CD4-positive, alpha-beta T cell (primary cell): ENCODE results near the gene CCDC33. TPM values are rescaled to one million over a fixed set of nuclear protein-coding genes. Genes with fewer than 3 reads are reported as not detected.
A peak's percentile ranks its signal among the peaks of the same experiment; 100 is the strongest.

ENCODE experiments used
- ATAC-seq: fragments of 200-7000 bp; cut with Tn5 transposase; one replicate; pipeline ENCODE4 v1.10.0; 2022; ENCODE audit warnings: mild to moderate bottlenecking; ENCODE audit not compliant: poor library complexity
- CTCF ChIA-PET: fragments of 350-600 bp; sonication (Branson Sonifier 250); formaldehyde crosslinking; loops from one replicate; lab custom pipeline; 2021; ENCODE audit warnings: antibody characterized with exemption, inconsistent platforms; lab: Charles Lee
- POLR2A ChIA-PET: fragments of 350-600 bp; sonication (Branson Sonifier 250); formaldehyde crosslinking; loops from one replicate; lab custom pipeline; 2021; ENCODE audit warnings: antibody characterized with exemption, inconsistent platforms; lab: Charles Lee
- DNase-seq, 14 experiments: peaks; one replicate each; pipeline ENCODE4 v3.0.0-alpha.2; 2013 to 2020; ENCODE audit warnings: mixed read lengths in 2 of 14
- H3K27ac ChIP-seq, 2 donors: one replicate each; pipeline versions ENCODE4 v1.5.1 to v1.7.0; 2013; ENCODE audit warnings: low read length in 2 of 2, low read depth in 1 of 2, mild to moderate bottlenecking in 1 of 2
- H3K27me3 ChIP-seq, 2 experiments: 1 replicate in 1 of 2; 2 replicates in 1 of 2; pipeline versions ENCODE4 v1.6.1 to v1.7.0; 2013; ENCODE audit warnings: low read length in 2 of 2, control low read depth in 1 of 2, mild to moderate bottlenecking in 1 of 2, moderate library complexity in 1 of 2; ENCODE audit not compliant: insufficient read depth in 2 of 2, control insufficient read depth in 1 of 2
- H3K36me3 ChIP-seq: one replicate; pipeline ENCODE4 v1.6.1; 2013; ENCODE audit warnings: low read length, control low read depth; ENCODE audit not compliant: insufficient read depth
- H3K4me1 ChIP-seq: one replicate; pipeline ENCODE4 v1.6.1; 2013; ENCODE audit warnings: low read length, control low read depth; ENCODE audit not compliant: insufficient read depth
- H3K4me3 ChIP-seq: one replicate; pipeline ENCODE4 v1.5.1; 2013; ENCODE audit warnings: mild to moderate bottlenecking, low read length, moderate library complexity
- H3K9me3 ChIP-seq, 2 experiments: 1 replicate in 1 of 2; 2 replicates in 1 of 2; pipeline versions ENCODE4 v1.6.1 to v1.7.0; 2013; ENCODE audit warnings: low read length in 2 of 2, mild to moderate bottlenecking in 2 of 2, control low read depth in 1 of 2, moderate library complexity in 1 of 2; ENCODE audit not compliant: control insufficient read depth in 1 of 2, insufficient read depth in 1 of 2
- H3K27ac Mint-ChIP-seq: one replicate; pipeline ENCODE4 v1.8.0; 2020; ENCODE audit warnings: mixed read lengths
- H3K27me3 Mint-ChIP-seq: one replicate; pipeline ENCODE4 v1.8.0; 2021; ENCODE audit warnings: mixed read lengths
- H3K36me3 Mint-ChIP-seq: one replicate; pipeline ENCODE4 v1.8.0; 2021; ENCODE audit warnings: low read depth, mixed read lengths
- H3K4me1 Mint-ChIP-seq: one replicate; pipeline ENCODE4 v1.8.0; 2021; ENCODE audit warnings: low read depth, mixed read lengths
- H3K4me3 Mint-ChIP-seq: one replicate; pipeline ENCODE4 v1.8.0; 2020; ENCODE audit warnings: mild to moderate bottlenecking, mixed read lengths
- H3K9me3 Mint-ChIP-seq: one replicate; pipeline ENCODE4 v1.8.0; 2020; ENCODE audit warnings: mixed read lengths
- intact Hi-C, 2 experiments: fragments of 100-400 bp; cut with DNase I in 1 of 2; cut with micrococcal nuclease in 1 of 2; formaldehyde crosslinking; loops; one replicate each; pipeline versions ENCODE4 v1.15.1 to v1.9.0; 2023 to 2025; cut with DNase I, micrococcal nuclease
- total RNA-seq, 174 experiments: library from RNA in 2 of 174; stranded (reverse) in 2 of 174; gene quantifications; one replicate each; pipeline ENCODE4 v1.2.3 and lab custom pipeline; 2021 to 2026
- TF ChIP-seq, protein P1 (sequence below): fragments of 200-600 bp; IDR thresholded peaks from one replicate; pipeline ENCODE4 v1.8.0; 2022; ENCODE audit warnings: antibody characterized with exemption, mild to moderate bottlenecking

The CCDC33 gene
- total RNA-seq, 2 experiments from 2014 or later = not detected

DNA sequence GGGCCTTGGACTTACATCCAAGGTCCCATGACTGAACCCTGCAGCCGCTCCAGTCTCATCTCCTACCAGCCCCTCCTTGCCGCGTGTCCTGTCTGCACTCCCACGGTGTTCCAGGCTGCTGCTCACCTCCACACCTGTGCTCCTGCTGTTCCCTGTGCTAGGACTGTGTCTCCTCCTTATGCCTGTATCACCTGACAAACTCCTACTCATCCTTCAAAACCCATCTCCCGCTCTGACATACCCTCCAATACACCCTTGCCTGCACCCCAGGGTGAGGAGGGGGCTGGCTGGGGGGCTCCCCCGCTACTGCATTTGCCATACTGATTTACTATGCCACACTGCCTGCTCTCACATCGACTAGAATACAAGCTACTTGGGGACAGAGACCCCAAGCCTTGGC lies 77.8 kb downstream of the CCDC33 start:
- TF ChIP-seq, protein P1, sequence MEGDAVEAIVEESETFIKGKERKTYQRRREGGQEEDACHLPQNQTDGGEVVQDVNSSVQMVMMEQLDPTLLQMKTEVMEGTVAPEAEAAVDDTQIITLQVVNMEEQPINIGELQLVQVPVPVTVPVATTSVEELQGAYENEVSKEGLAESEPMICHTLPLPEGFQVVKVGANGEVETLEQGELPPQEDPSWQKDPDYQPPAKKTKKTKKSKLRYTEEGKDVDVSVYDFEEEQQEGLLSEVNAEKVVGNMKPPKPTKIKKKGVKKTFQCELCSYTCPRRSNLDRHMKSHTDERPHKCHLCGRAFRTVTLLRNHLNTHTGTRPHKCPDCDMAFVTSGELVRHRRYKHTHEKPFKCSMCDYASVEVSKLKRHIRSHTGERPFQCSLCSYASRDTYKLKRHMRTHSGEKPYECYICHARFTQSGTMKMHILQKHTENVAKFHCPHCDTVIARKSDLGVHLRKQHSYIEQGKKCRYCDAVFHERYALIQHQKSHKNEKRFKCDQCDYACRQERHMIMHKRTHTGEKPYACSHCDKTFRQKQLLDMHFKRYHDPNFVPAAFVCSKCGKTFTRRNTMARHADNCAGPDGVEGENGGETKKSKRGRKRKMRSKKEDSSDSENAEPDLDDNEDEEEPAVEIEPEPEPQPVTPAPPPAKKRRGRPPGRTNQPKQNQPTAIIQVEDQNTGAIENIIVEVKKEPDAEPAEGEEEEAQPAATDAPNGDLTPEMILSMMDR = no peak
- Mint-ChIP-seq H3K36me3 (no peaks in the 10 kb centered on the region), H3K27ac (no peak overlapping the region), H3K9me3 (no peaks in the 10 kb centered on the region), H3K4me1 (peaks cover 31% of the 10 kb centered on the region), H3K4me3 (no peak overlapping the region), H3K27me3 (peaks cover 7% of the 10 kb centered on the region)
- ChIA-PET POLR2A (no interaction called here), CTCF (no interaction called here)
- no peaks in the 10 kb centered on the region for H3K27me3 ChIP-seq
- peaks cover 23% of the 10 kb centered on the region for H3K4me1 ChIP-seq
- DNase-seq (no peak), ATAC-seq (no peak)
- intact Hi-C loops = no loop called here
- H3K4me3 ChIP-seq = no peak overlapping the region
- no peaks in the 10 kb centered on the region for H3K9me3 ChIP-seq
- no peak overlapping the region for H3K27ac ChIP-seq
- no peaks in the 10 kb centered on the region for H3K36me3 ChIP-seq

DNA sequence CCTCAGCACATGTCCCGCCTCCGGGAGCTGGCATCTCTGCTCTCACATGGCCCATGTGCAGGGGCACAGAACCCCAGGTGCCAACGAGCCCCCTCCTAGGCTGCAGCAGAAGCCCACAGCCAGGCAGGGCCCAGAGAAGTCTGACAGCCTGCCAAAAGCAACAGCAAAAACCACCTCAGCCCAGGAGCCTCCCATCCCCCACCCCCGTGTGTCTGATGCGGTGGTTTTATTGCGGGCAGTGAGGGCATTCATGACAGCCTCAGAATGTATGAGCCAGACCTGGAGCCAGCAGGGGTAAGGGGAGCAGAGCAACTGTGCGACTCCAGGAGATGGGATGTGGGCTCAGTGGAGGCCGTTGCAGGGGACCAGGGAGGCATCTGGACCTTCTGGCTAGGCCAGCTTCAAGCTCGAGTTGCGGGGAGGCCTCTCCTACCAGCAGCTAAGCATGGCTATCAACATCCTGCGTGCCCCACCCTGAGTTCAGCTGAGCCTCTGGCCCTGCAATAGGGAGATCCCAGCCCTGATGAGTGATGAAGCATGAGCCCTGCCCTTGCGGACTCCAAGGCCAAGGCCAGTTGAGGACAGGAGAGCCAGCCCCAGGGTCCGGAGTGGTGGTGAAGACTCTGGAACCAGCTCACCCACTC lies 78.8 kb downstream of the CCDC33 start:
- Mint-ChIP-seq H3K4me3 (peak overlapping the region; percentile 20), H3K9me3 (no peaks in the 10 kb centered on the region), H3K4me1 (peaks cover 36% of the 10 kb centered on the region), H3K36me3 (no peaks in the 10 kb centered on the region), H3K27me3 (peaks cover 4% of the 10 kb centered on the region), H3K27ac (peak overlapping the region; percentile 50)
- DNase-seq (peak in 9 of 14 experiments; percentile 4 to 51 (median 27)), ATAC-seq (peak; percentile 43)
- ChIA-PET POLR2A (interaction anchor here (0.6 kb wide), 1 partner anchor 113 kb away, joined by 3 read pairs; no protein-coding TSS in a partner anchor), CTCF (no interaction called here)
- Histone ChIP-seq H3K27me3 (no peaks in the 10 kb centered on the region), H3K4me3 (no peak overlapping the region), H3K4me1 (peaks cover 26% of the 10 kb centered on the region), H3K27ac (no peak overlapping the region), H3K9me3 (no peaks in the 10 kb centered on the region), H3K36me3 (no peaks in the 10 kb centered on the region)
- TF ChIP-seq, protein P1 = no peak
- intact Hi-C loops = no loop called here

DNA sequence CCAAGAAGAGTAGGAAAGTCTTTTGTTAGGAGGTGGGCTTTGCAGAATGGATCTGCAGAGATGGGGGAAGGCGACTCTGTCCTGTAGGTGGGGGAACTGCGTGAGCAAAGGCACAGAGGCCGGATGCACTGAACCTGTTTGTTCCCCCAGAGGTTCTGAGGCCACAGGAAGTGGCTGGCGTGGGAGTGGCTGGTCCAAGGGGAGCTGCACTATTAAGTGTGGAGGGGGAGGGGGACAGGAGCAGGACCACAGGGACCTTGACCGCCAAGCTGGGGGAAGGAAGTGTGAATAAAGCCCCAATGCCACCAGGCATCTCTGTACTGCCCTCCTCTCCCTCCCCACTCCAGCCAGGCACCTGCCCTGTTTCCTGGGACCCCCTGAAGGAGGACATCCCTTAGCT lies 79.5 kb downstream of the CCDC33 start:
- Histone ChIP-seq H3K27me3 (no peaks in the 10 kb centered on the region), H3K9me3 (no peaks in the 10 kb centered on the region), H3K27ac (no peak overlapping the region), H3K4me3 (no peak overlapping the region), H3K36me3 (no peaks in the 10 kb centered on the region), H3K4me1 (peaks cover 27% of the 10 kb centered on the region)
- peak overlapping the region; percentile 50 for H3K27ac Mint-ChIP-seq
- TF ChIP-seq, protein P1 = no peak
- no peaks in the 10 kb centered on the region for H3K36me3 Mint-ChIP-seq
- peak in 2 of 14 experiments; percentile 8 to 28 for DNase-seq
- no peak for ATAC-seq
- H3K9me3 Mint-ChIP-seq = no peaks in the 10 kb centered on the region
- CTCF ChIA-PET = no interaction called here
- H3K27me3 Mint-ChIP-seq = peaks cover 4% of the 10 kb centered on the region
- POLR2A ChIA-PET = interaction anchor here (0.6 kb wide), 1 partner anchor 113 kb away, joined by 3 read pairs; no protein-coding TSS in a partner anchor
- no peak overlapping the region for H3K4me3 Mint-ChIP-seq
- peaks cover 41% of the 10 kb centered on the region for H3K4me1 Mint-ChIP-seq
- intact Hi-C loops = no loop called here
